NCI-H1092 treated with DMSO at 0.1 percent for 48 hours (cell line): Measurements from ENCODE around the gene CARMIL3.

ENCODE experiments used
- DNase-seq: peaks from one replicate; lab custom pipeline; 2025; lab: John Stamatoyannopoulos, UW

CARMIL3 gene

GRCh38 chr14:24078146-24078545, 26.3 kb downstream of the CARMIL3 start:
- peak; percentile 11 for DNase-seq

- no peak for DNase-seq
Measured at GRCh38 chr14:24079491-24080141, 27.8 kb downstream of the CARMIL3 start.

DNA sequence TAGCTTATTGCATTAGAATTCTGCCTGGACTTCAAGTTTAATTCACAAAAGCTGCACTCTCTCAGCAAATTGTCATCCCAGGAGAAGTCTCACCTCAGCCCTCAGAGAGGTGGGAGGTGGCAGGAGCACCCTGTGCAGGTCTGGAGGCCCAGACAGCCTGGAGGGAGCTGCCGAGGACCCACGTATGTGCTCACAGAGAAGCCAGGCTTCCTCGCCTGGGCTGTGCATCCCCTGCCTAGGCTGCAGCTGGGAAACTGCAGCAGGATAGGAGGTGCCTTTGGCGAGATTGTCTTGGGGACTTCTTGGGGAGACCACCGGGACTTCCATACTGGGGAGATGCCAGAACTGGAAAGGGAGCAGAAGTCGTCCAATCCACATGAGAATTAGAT, 28.3 kb downstream of the CARMIL3 start:
- DNase-seq: no peak

GRCh38 chr14:24080888-24081738, 29.3 kb downstream of the CARMIL3 start:
- DNase-seq: peak; percentile 55

GRCh38 chr14:24081739-24082211, 30.0 kb downstream of the CARMIL3 start:
- DNase-seq: no peak

DNA sequence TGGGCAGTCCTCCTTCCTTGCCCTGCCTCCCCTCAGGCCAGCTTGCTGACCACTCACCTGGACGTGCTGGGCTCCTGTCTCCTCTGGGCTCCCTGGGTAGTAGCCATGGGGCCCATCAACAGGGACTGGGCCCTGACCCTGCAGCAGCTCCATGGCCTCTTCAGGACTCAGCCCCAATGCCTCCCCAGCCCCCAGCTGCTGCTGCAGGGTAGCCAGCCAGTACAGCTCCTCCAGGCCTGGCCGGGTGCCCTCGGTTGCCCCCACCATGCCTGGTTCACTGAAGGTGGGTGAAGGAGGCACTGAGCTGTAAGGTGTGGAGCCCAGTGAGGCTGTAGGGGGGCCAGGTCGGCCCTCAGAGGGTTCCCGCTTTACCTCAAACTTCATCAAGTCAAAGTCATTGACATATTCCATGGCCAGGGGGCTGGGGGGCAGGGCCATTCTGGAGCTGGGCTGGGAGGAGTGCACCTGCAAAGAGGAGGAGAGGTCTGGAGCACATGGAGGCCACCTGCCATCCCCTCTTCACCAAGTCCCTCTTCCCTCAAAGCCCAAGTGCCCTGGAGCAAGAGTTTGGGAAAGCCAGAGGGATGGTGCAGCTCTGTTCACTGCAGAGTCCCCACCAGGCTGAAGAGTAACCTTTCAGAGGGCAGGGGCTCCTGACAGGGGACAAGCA, 30.7 kb downstream of the CARMIL3 start:
- DNase-seq: no peak

GRCh38 chr14:24083462-24083861, 31.7 kb downstream of the CARMIL3 start:
- no peak for DNase-seq

DNA sequence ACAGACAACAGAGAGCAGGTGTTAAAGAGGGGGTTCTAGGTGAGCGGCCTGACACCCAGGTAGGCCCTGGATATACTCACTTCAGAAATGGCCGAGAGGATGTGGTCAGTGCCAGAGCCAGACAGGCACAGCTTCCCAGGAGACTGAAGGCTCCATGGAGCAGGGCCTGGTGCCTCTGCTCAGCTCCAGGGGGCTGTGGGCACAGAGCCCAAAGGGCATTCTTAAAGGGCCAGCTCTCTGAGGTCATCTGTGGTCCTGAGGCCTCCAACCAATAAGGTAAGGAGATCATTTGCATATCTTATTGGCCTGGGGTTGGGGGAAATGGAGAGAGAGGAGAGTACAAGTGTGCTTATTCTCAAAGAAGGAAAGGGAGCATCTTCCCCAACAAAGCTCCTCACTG, 32.6 kb downstream of the CARMIL3 start:
- no peak for DNase-seq

GRCh38 chr14:24085215-24085614, 33.4 kb downstream of the CARMIL3 start:
- no peak for DNase-seq

GRCh38 chr14:24086193-24086955, 34.6 kb downstream of the CARMIL3 start:
- DNase-seq: no peak

- no peak for DNase-seq
Measured at GRCh38 chr14:24087004-24087403, 35.2 kb downstream of the CARMIL3 start.

DNA sequence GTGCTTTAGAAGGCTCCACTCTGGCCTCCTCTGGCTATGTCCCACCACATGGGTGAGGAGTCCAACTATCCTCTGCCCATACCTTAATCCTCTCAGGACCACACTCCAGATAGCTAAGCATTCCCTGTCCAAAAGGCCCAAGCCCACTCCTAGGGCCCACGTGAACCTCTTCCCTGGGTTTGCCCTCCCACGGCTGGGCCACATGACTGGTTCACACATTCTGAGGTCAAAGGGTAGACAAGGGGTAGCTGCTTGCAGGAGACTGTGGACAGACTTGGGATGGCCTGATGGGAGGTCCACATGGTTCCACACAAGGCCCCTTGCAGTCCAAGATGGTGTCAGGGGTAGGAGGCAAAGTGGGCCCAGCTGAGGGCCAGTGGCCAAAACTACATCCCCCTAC, 36.3 kb downstream of the CARMIL3 start:
- no peak for DNase-seq

- no peak for DNase-seq
Measured at GRCh38 chr14:24089890-24090289, 38.1 kb downstream of the CARMIL3 start.

- no peak for DNase-seq
Measured at GRCh38 chr14:24092110-24092504, 40.3 kb downstream of the CARMIL3 start.

GRCh38 chr14:24092505-24093206, 40.8 kb downstream of the CARMIL3 start:
- DNase-seq: no peak

DNA sequence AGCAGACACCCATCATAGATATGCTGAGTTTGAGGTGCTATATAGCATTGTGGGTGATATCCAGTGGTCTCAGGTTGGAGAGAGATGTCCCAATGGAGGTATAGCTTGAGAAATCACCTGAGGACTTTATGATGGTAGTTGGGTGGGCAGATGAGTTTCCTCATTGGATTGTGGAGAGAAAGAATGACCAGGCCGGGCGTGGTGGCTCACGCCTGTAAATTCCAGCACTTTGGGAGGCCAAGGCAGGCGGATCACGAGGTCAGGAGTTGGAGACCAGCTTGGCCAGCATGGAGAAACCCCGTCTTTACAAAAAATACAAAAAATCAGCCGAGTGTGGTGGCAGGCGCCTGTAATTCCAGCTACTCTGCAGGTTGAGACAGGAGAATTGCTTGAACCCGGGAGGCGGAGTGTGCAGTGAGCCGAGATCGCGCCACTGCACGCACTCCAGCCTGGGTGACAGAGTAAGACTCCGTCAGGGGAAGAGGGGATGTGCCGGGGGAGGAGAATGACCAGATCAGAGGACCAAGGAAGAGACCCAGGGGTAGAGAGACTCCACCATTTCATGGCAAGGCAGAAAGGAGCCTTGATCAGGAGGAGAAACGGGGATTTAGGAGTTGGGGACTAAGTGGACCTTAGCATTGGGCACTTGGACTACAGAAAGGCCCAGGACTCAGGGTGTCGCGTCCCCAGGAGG, 41.5 kb downstream of the CARMIL3 start:
- no peak for DNase-seq

DNA sequence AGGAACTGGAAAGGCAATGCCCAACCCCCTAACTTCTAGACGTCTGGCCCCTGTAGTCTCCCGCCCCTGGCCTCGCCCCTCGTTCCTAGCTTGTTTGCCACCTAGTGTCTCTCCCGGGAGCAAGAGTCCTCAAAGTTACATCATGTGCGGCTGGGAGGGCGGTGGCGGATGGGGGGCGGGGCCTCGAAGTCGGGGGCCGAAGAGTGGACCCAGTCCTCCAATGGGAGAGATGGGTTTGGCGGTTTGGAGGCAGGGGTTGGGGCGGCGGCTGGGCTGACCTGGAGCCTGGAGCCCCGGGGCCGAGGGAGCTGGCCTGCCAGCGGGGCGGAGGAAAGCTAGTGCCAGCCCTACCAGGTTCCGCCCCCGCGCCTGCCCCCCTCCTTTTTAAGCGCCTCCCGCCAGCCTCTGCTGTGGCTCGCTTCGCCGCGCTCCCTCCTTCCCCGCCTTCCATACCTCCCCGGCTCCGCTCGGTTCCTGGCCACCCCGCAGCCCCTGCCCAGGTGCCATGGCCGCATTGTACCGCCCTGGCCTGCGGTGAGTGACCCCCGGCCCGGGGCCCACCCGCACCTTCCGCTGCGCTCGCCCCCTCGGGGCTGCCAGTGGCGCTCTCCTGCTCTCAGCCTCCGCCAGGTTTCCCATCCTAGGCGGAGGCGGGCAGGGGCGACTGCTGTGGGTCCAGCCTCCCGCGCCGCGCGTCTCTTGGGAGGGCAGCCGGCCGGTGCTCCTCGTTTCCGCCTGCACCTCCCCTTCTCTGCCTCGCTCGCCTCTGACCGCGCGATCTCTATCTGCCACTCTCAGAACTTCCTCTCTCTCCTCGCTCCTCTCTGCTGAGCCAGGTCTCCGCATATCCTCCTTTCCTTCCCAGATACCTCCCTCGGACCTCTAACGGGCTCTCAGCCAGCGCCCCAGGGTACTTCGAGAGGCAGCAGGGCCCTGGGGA, 42.4 kb downstream of the CARMIL3 start, which contains the start of gene PCK2:
Gene PCK2, plus strand, starts transcription at position 411 of the 940 bp plus-strand sequence. Its CDS starts 95 bp downstream, at position 506.
- DNase-seq: peak; percentile 82

DNA sequence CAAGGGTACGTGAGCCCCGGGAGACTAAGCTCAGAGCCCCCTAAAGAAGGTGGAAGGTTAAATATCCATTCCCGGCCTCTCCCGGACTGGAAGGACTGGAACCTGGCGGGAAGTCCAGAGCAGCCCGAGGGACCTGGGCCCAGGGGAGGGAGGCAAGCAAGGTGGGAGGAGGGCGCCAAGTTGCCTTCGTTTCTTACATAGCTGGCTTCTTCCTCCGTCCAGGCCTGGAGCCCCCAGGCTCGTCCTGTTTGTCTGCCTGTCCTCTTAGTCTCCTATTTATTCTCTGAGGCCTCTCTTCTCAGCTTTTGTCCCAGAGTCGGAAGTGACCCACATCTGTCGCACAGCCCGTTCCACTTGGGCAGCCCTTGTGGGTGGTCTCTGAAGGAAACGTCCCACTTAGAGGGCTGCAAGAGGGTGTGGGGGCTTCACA, 43.0 kb downstream of the CARMIL3 start:
- DNase-seq: peak; percentile 48

- DNase-seq: no peak
Measured at GRCh38 chr14:24095271-24096068, 43.7 kb downstream of the CARMIL3 start.
